HG02973 (cell line): Measurements from ENCODE around the gene OXA1L.
"Not testable (repeated sequence)": the region's sequence is repeated elsewhere in the genome, so short reads cannot be mapped to it uniquely, and the experiment has no call there.

Source experiments
- ATAC-seq: cut with Tn5 transposase; IDR thresholded peaks from one replicate; pipeline ENCODE4 v1.9.1; 2021; ENCODE audit warnings: moderate library complexity; ENCODE audit not compliant: unreplicated experiment

Gene OXA1L

DNA sequence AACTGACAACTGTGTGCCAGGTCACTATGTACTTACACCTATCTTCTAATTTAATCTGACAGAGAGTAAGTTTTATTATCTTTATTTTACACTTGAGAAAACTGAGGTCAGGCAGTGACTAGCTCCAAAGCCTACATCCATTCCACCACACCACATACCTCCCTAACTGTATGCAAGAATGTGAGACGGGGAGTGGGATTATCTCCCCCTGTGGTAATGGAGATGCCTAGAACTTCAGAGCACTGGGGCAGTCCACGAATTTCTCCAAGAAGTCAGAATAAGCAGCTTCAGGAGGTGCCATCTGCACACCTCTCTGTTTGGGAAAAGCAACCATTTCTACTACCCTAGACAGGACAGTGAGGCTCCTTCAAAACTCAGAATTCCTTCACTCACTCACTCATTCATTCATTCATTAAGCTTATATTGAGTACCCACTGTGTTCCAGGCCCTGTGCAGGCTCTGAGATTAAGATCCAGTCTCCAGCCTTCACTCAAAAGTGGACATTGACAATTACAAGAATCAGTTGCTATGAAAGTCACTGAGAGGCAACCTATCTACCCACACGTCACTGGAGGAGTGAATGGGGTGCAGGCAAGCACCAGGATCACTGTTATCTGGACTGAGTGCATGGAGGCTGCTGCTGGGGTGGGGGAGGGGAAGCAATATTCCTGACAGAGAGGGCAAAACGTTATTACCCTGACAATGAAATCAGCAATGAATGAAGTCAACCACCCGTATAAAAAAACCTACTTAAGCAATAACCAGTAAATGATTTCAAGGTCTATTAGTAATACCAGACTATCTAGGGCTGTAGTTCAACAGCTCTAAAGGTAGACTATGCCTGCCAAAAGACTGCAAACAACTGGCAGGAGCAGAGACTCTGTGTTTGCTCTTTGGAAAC is 30.8 kb downstream of the OXA1L start:
- ATAC-seq = no peak

DNA sequence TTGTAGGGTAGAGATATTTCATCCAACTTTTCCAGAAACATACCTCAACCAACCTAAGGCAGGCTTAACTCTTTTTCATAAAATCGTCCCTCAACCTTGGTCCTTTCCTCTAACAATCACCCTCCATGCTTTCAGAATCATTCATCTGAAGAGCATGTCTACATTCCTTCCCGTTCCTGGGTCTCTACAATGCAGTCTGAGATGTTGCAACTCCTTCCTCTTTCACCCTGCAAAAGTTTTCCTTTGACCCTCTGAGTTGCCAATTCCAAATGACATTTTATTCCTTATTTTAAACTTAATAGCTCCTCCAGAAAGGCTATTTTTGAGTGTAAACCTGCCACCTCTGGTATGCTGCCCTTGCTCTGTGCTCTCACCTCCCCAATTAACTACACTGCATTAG is 32.0 kb downstream of the OXA1L start:
- no peak for ATAC-seq

DNA sequence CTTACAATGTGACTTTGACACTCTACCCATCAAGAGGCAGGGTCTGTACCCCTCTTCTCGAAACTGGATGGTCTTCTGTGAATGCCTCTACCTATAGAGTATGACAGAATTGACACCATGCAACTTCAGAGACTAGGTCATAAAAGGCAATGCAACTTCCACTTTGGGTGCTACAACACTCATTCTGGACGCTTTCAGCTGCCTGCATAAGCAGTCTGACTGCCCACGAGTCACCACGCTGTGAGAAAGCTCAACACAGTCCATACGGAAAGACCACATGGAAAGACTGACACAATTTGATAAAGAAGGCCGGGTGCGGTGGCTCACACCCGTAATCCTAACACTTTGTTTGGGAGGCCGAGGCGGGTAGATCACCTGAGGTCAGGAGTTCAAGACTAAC is 33.9 kb downstream of the OXA1L start:
- no peak for ATAC-seq

DNA sequence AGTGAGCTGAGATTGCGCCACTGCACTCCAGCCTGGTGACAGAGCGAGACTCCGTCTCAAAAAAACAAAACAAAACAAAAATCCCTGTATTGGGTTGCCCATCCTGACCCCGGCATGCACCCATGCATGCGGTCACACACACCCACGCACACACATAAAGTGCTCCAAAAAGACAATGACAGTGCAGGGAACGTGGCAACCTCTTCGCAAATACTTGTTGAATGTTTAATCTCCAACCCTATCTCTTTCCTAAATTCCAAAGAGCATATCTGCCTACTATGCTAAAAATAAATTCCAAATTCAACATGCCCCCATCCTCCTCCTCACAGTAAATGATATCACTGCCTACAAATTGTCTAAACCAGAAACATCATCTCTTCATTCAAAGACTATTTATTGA is 35.2 kb downstream of the OXA1L start:
- ATAC-seq = no peak

DNA sequence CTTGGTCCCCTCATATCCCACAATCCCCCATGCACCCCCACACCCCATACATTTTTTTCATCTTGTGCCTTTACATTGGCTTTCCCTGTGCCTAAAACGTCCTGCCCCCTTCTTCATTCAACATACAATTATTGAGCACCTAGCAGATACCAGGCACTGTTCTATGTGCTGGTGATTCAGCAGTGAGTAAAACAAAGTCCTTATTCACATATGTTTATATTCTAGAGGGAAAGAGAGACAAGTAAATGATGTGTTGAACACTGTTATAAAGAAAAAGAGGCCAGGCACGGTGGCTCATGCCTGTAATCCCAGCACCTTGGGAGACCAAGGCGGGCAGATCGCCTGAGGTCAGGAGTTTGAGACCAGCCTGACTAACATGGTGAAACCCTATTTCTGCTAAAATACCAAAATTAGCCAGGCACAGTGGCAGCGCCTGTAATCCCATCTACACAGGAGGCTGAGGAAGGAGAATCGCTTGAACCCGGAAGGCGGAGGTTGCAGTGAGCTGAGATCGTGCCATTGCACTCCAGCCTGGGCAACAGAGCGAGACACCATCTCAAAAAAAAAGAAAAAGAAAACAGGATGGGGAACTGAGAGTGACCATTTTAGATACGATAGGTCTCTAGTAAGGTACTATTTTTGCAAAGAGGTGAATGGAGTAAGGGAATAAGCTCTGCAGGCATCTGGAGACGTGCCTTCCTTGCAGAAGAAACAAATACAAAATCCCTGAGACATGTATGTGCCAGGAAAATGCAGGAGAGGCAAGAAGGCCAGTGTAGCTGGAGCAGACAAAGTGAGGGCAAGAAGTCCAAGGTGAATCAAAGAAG is 36.6 kb downstream of the OXA1L start:
- no peak for ATAC-seq

DNA sequence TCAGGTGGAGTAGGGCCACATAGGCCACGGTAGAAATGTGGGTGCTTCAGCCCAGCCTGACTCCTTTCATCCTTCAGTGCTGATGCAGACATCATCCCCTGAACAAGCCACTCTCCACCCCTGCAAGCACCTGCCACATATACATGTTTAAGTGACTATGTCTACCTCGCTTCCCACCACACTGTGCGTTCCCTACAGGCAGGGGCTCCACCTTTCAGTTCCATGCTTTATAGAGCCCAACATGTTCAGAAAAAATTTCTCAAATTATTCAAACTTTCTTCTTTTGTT is 37.1 kb downstream of the OXA1L start:
- ATAC-seq = no peak

DNA sequence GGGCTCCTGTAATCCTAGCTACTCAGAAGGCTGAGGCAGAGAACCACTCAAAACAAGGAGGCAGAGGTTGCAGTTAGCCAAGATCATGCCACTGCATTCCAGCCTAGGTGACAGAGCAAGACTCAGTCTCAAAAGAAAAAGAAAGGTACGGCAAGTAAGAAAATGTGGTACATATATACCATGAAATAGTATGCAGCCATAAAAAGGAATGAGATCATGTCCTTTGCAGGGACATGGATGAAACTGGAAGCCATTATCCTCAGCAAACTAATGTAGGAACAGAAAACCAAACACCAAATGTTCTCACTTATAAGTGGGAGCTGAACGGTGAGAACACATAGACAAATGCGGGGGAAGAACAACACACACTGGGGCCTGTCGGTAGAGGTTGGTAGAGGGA is 38.7 kb downstream of the OXA1L start:
- not testable (repeated sequence) for ATAC-seq

DNA sequence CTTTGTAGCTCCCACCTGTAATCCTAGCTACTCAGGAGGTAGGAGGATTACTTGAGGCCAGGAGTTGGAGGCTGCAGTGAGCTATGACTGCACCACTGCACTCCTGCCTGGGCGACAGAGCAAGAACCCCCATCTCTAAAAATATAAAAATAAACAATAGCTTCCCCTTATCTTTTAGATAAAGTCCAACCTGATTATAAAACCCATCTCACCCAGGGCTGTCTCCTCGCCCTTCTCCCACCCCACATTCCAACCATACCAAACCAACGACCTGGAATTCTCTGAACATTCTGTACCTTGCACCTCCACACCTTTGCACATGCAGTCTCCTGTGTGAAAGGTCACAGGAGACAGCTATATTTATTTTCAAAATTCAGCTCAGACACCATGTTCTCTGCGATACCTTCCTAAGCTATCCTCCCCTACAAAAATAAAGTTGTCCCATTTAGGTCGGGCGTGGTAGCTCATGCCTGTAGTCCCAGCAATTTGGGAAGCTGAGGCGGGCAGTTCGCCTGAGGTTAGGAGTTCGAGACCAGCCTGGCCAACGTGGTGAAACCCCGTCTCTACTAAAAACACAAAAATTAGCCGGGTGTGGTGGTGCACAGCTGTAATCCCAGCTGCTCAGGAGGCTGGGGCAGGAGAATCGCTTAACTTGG is 41.1 kb downstream of the OXA1L start:
- ATAC-seq = no peak

DNA sequence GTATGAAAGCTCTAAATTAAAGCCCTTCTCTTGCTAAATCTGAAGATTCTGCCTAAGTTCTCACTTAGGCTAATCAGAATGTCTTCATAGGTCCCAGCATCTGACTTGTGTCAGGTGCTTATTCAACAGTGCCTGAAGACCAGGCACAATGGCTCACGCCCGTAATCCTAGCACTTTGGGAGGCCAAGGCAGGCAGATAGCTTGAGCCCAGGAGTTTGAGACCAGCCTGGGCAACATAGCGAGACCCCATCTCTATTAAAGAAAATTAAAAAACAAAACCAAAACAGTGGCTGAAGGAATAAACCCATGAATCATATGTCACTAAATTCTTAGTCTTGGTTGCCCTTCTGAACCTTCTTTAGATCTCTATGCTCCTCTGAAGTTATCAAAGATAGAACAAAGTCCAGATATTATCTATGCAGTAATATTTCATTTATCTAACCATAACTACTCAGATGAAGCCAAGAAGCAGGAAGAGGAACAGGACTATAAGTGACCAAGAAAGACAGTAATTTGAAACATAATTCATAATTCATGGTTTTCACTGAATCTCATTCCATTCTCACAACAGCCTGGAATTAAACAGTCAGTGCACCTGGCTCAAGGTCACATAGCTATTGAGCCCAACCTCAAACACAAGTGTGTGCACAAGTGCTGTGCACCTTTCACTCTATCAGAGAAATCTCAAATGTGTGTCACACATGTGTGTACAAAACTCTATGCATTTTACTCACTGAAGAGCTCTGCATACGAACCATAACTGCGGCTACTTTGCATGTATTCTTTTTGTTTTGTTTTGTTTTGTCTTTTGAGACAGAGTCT is 42.1 kb downstream of the OXA1L start:
- no peak for ATAC-seq

DNA sequence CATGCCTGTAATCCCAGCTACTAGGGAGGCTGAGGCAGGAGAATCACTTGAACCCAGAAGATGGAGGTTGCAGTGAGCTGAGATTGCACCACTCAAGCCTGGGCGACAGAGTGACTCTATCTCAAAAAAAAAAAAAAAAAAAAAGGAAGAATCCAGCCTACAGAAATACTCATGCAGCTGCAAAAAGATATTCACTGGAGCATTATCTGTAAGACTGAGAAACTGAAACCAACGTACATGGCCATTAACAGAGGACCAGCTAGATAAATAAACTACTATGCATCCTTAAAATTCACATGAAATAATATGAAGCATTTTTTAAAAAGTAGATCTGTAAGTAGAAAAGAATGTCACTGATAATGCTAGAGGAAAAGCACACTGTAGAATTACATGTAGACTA is 45.2 kb downstream of the OXA1L start:
- ATAC-seq = no peak

DNA sequence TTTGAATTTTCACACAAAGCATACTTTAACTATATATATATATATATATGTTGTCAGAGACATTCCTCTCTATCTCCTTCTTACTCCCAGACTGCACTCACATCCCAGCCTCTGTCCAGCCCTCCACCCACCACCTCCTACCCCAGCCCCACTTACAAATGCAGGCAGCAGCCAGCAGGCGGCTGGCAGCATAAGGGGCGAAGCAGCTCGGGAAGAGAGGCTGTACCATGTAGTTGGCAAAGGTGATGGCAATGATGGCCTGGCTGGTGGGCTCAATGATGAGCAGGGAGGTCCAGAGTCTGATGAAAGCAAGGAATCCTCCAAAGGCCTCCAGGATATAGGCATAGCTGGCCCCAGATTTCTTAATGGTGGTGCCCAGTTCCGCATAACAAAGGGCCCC is 46.3 kb downstream of the OXA1L start:
- ATAC-seq = no peak

DNA sequence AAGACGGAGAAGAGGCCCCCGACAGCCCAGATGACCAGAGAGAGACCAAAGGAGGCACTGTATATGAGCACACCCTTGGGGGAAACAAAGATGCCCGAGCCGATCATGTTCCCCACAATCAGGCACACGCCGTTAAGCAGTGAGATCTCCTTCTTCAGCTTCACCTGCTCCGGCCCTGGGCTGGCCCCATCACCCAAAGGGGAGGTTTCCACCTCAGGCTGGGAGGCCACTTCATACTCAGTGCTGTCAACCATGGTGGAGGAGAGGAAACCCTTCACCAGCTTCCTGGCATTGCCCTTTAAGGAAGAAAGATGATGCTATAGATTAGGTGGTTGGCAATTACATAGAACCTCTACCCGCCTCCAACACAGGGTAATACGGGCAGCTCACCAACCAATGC is 46.7 kb downstream of the OXA1L start:
- no peak for ATAC-seq

DNA sequence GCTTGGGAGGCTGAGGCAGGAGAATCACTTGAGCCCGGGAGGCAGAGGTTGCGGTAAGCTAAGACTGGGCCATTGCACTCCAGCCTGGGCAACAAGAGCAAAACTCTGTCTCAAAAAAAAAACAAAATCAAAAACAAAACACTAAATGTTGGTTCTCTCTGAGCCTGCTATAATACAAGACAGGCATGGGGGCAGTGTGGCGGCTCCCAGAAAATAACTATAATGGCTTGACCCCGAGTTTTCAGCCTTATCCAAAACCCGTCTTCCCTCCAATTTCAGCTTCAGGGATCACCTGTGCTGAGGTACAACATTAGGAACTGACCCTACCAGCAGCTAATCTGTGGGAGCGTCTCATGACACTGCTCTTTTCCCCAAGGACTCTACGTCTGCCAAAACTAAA is 47.9 kb downstream of the OXA1L start:
- ATAC-seq = no peak

DNA sequence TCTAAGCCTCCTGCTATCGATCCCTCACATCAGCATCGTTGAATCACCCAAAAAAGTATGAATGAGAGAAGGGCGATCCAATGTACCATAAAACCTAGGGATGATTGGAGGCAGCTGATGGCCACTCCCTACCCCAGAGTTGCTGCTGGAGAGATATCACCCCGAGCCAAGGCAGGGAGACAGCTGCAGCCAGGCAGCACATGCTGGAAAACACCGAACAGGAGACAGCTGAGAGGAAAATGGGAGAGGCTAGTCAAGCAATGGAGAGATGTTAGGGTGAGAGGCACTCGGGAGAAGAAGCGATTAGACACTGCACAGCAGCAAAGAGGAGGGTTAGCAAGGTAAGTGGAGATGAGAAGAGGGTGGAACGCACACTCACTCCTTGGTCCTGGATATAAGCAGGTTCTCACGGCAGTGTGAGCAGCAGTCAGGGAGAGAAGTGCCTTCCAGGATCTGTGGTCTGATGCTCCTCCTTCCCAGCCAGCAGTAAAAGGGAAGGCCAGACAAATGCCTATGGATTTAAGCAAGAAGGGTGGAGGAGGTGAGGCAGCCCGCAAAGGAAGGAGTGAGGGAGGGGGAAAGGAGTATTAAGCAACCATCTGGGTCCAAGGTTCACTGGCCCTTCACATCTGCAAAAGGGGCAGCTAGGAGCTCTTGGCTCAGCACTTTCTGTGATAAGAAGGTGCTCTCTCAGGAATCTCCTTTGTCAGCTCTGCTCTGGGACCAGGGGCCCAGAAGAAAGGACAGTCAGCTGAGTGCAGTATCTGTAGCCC is 48.6 kb downstream of the OXA1L start, which contains the start of gene SLC7A7:
SLC7A7 (minus strand) TSS at position 495 of the 773 bp plus-strand sequence. CDS start 2,037 bp downstream, outside the sequence.
- ATAC-seq = no peak

DNA sequence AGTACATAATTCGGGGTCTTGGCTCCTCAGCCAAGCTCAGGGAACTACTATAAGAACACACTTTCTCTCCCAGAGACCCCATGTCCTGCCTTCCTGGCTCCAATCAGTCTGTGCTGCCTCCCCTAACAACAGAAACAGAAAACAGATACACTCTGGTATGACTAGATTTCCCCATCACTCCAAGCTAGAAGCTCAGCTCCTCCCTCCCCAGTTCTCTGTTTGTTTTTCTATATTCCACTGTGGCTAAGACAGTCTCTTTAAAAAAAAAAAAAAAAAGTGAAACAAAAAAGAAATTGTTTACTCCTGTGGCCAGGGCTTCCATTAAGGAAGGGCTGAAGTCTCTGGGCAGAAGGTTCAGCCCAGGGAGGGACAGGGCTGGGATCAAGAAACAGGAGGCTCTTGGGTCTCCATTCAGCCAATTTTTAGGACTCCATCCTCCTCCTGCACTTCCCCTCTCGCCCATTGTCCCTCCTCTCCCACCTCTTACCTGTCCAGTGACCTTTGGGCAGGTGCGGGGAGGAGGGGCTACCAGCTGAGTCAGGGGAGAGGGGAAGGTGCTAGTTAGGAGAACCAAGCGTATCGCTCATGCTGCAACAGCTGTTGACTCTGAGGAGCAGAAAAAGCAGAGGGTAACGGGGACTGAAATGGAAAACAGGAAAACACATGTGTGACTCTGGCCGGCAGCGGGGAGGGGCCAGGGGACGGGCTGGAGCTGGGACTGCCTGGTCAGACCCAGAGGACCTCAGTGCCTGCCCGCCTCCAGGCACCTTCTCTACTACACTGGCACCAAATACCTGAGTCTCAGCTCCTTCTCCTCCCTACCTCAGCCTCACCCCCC is 52.9 kb downstream of the OXA1L start:
- ATAC-seq = peak; percentile 38

DNA sequence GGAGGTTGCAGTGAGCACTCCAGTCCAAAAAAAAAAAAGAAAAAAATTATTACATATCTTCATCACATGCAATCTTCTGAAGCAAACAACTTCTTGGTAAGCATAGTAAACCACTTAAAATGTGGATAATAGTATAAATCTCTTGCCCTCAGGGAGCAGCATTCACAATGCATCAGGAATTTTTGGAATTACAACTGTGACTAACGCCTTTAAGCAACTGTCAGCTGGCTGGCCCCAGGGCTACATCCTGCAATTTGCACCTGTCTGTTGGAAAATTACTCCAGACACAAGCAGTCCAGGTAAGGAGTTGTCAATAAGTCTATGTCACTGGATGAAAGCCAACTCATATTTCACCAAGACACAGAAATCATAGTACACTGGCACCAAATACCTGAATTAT is 54.2 kb downstream of the OXA1L start:
- ATAC-seq = no peak

DNA sequence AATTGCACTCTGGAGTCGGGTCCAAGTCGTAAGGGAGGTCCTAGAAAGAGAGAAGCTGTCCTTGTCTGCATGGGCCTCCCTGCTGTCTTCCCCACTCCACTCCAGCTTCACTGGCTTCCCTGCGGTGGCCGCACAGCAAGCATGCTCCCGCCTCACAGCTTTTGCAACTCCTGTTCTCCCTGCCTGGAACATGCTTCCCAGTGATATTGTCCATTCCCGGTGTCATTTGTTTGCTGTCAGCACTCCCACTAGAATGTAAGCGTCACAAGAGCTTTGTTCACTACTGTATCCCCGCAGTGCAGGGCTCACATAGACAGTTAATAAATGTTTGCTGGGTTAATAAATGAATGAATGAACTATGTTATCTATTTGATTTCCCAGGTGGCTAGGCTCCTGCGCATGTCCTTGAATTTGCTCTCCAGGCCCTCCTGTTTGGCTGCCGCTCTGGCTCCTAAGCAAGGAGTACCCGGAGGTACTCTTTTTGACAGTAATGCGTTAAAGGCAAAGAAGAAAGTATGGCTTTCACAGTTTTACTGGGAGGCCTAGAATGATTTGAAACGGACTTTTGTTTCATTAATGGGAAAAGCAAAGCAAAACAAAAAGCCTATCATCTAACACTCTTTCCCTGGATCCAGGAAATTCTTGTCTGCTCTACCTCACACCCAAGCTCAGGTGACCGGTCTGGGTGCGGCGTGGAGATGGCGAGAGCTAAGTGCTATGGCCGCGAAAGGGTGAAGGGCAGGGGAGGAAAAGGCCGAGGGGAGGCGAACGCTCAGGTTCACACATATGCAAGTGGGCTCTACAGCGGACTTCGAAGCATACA is 54.9 kb downstream of the OXA1L start:
- no peak for ATAC-seq

DNA sequence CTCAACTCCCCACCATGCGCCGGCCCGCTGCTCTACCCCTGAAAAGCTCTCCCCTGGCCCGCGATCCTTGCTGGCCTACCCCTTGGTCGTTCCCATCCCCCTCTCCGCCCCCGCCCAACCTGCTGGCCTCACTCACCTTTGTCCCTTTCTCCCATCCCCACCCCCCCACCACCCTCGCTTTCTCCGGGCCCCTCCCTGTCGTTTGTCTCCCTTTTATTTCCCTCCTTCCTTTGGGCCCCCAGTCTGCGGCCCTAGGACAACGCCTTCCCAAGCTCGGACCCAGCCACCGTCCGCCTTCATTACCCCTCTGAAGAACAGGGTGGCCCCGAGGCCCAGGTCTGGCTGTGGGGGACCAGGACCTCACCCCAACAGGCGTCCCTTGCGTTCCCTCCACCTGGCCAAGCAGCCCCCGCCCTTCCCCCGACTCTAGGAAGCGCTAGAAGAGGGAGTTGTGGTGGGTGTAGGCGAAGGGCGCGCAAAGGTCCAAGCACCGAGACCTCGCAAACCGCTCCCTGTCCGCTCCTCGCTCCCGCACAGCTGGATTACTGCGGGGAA is 55.6 kb downstream of the OXA1L start:
- no peak for ATAC-seq
